Measurements from ENCODE around the gene FCAR.

Gene FCAR

DNA sequence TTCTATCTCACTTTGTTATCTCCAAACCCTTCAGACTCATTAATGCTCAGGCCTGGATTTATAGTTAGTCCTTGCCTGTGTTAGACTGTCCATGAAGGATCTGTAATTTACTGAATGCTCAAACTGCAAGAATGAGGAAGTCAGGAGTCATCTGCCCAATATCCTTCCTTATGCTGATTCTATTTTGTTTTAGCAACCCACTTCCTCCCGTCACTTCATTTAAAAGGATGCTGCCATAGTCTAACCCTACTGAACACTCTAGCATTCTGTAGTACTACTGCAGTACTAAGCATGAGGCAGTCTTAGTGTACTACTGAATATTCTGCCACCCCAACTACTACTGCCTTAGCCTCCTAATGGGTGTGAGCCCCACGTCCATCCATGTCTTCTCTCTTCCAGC is 1.5 kb downstream of the FCAR start:
- Histone ChIP-seq H4K8ac (ENCODE audit: low read depth, low read length) (no peak overlapping the region), H3K14ac (ENCODE audit: low read length) (no peak overlapping the region), H3K27me3 (ENCODE audit: control insufficient read depth in 3 of 3, insufficient read depth in 3 of 3, low read depth in 1 of 3, low read length in 3 of 3) (no peaks in the 10 kb centered on the region), H3K9ac (ENCODE audit: low read depth, low read length, poor library complexity) (no peak overlapping the region), H2BK5ac (ENCODE audit: low read length) (no peak overlapping the region), H3K36me3 (replicated peaks in 1 of 2; ENCODE audit: control insufficient read depth in 2 of 2, insufficient read depth in 2 of 2, low read length in 2 of 2) (no peaks in the 10 kb centered on the region), H2BK12ac (ENCODE audit: low read length) (no peak overlapping the region), H3K4me2 (ENCODE audit: insufficient read depth, low read length, poor library complexity, severe bottlenecking) (no peak overlapping the region), H2AK5ac (ENCODE audit: low read depth, low read length) (no peak overlapping the region), H3K79me1 (ENCODE audit: low read depth, low read length) (no peaks in the 10 kb centered on the region), H3K4me1 (ENCODE audit: control insufficient read depth in 2 of 2, insufficient read depth in 1 of 2, low read depth in 1 of 2, low read length in 2 of 2) (no peaks in the 10 kb centered on the region), H2AFZ (ENCODE audit: low read length) (no peak overlapping the region), H2BK15ac (ENCODE audit: low read length) (no peak overlapping the region), H3K18ac (ENCODE audit: low read length) (no peak overlapping the region), H3K4ac (ENCODE audit: low read length) (no peak overlapping the region), H2BK120ac (ENCODE audit: low read depth, low read length) (no peak overlapping the region), H3K27ac (replicated peaks; ENCODE audit: low read length) (no peak overlapping the region), H3K23ac (ENCODE audit: low read depth, low read length, poor library complexity) (no peak overlapping the region), H3K9me3 (replicated peaks in 1 of 2; ENCODE audit: control insufficient read depth in 2 of 2, insufficient read depth in 1 of 2, low read depth in 1 of 2, low read length in 2 of 2) (no peaks in the 10 kb centered on the region), H4K91ac (ENCODE audit: low read depth, low read length, poor library complexity) (no peak overlapping the region), H3K4me3 (ENCODE audit: low read length in 2 of 2) (no peak overlapping the region)
- DNase-seq (ENCODE audit: low spot score) = no peak
- no CpG with 5 or more reads among the region's 2 CpGs for WGBS, 2 donors (ENCODE audit: extremely low coverage in 2 of 2, insufficient read length in 2 of 2, insufficient replicate concordance in 1 of 2)

DNA sequence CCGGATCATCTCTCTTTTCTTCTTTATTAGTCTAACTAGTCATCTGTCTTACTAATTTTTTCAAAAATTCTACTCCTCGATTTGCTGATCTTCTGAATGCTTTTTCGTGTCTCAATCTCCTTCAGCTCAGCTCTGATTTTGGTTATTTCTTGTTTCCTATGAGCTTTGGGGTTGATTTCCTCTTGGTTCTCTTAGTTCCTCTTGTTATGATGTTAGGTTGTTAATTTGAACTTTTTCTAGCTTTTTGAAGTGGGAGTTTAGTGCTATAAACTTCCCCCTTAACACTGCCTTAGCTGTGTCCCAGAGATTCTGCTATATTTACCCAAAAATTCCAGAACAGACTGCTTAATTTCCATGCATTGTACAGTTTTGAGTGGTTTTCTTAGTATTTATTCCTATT is 3.4 kb downstream of the FCAR start:
- no peak for DNase-seq (ENCODE audit: low spot score)
- H2AK5ac ChIP-seq (ENCODE audit: low read depth, low read length) = no peak overlapping the region
- H4K8ac ChIP-seq (ENCODE audit: low read depth, low read length) = no peak overlapping the region
- H3K23ac ChIP-seq (ENCODE audit: low read depth, low read length, poor library complexity) = no peak overlapping the region
- peaks cover 0 to 7% (median 2%) of the 10 kb centered on the region in 3 experiments for H3K27me3 ChIP-seq (ENCODE audit: control insufficient read depth in 3 of 3, insufficient read depth in 3 of 3, low read depth in 1 of 3, low read length in 3 of 3)
- no peak overlapping the region for H3K4me3 ChIP-seq (ENCODE audit: low read length in 2 of 2)
- H3K27ac ChIP-seq (replicated peaks; ENCODE audit: low read length) = no peak overlapping the region
- H4K91ac ChIP-seq (ENCODE audit: low read depth, low read length, poor library complexity) = no peak overlapping the region
- no CpG with 5 or more reads among the region's 3 CpGs for WGBS, 2 donors (ENCODE audit: extremely low coverage in 2 of 2, insufficient read length in 2 of 2, insufficient replicate concordance in 1 of 2)
- H2AFZ ChIP-seq (ENCODE audit: low read length) = no peak overlapping the region
- no peak overlapping the region for H2BK5ac ChIP-seq (ENCODE audit: low read length)
- no peaks in the 10 kb centered on the region for H3K79me1 ChIP-seq (ENCODE audit: low read depth, low read length)
- H2BK12ac ChIP-seq (ENCODE audit: low read length) = no peak overlapping the region
- no peak overlapping the region for H2BK120ac ChIP-seq (ENCODE audit: low read depth, low read length)
- no peak overlapping the region for H3K14ac ChIP-seq (ENCODE audit: low read length)
- H3K9ac ChIP-seq (ENCODE audit: low read depth, low read length, poor library complexity) = no peak overlapping the region
- no peaks in the 10 kb centered on the region for H3K36me3 ChIP-seq (replicated peaks in 1 of 2; ENCODE audit: control insufficient read depth in 2 of 2, insufficient read depth in 2 of 2, low read length in 2 of 2)
- H3K4me2 ChIP-seq (ENCODE audit: insufficient read depth, low read length, poor library complexity, severe bottlenecking) = no peak overlapping the region
- no peak overlapping the region for H3K18ac ChIP-seq (ENCODE audit: low read length)
- no peak overlapping the region for H3K4ac ChIP-seq (ENCODE audit: low read length)
- H3K4me1 ChIP-seq (ENCODE audit: control insufficient read depth in 2 of 2, insufficient read depth in 1 of 2, low read depth in 1 of 2, low read length in 2 of 2) = no peaks in the 10 kb centered on the region
- H2BK15ac ChIP-seq (ENCODE audit: low read length) = no peak overlapping the region
- H3K9me3 ChIP-seq (replicated peaks in 1 of 2; ENCODE audit: control insufficient read depth in 2 of 2, insufficient read depth in 1 of 2, low read depth in 1 of 2, low read length in 2 of 2) = no peaks in the 10 kb centered on the region

GRCh38 chr19:54881884-54882283 is 7.8 kb downstream of the FCAR start:
- H3K27ac ChIP-seq (replicated peaks; ENCODE audit: low read length) = no peak overlapping the region
- no peak overlapping the region for H4K91ac ChIP-seq (ENCODE audit: low read depth, low read length, poor library complexity)
- H3K4me1 ChIP-seq (ENCODE audit: control insufficient read depth in 2 of 2, insufficient read depth in 1 of 2, low read depth in 1 of 2, low read length in 2 of 2) = no peaks in the 10 kb centered on the region
- H3K4me2 ChIP-seq (ENCODE audit: insufficient read depth, low read length, poor library complexity, severe bottlenecking) = no peak overlapping the region
- no peak overlapping the region for H3K18ac ChIP-seq (ENCODE audit: low read length)
- H3K4me3 ChIP-seq (ENCODE audit: low read length in 2 of 2) = no peak overlapping the region
- no peak overlapping the region for H2BK15ac ChIP-seq (ENCODE audit: low read length)
- no peak overlapping the region for H3K9ac ChIP-seq (ENCODE audit: low read depth, low read length, poor library complexity)
- H3K9me3 ChIP-seq (replicated peaks in 1 of 2; ENCODE audit: control insufficient read depth in 2 of 2, insufficient read depth in 1 of 2, low read depth in 1 of 2, low read length in 2 of 2) = peaks cover 0 to 2% of the 10 kb centered on the region in 2 donors
- no peak for DNase-seq (ENCODE audit: low spot score)
- H2BK12ac ChIP-seq (ENCODE audit: low read length) = no peak overlapping the region
- peaks cover 2% of the 10 kb centered on the region for H3K79me1 ChIP-seq (ENCODE audit: low read depth, low read length)
- H3K4ac ChIP-seq (ENCODE audit: low read length) = no peak overlapping the region
- no CpG with 5 or more reads among the region's 6 CpGs for WGBS, 2 donors (ENCODE audit: extremely low coverage in 2 of 2, insufficient read length in 2 of 2, insufficient replicate concordance in 1 of 2)
- H3K23ac ChIP-seq (ENCODE audit: low read depth, low read length, poor library complexity) = no peak overlapping the region
- H4K8ac ChIP-seq (ENCODE audit: low read depth, low read length) = no peak overlapping the region
- H2BK120ac ChIP-seq (ENCODE audit: low read depth, low read length) = no peak overlapping the region
- H3K36me3 ChIP-seq (replicated peaks in 1 of 2; ENCODE audit: control insufficient read depth in 2 of 2, insufficient read depth in 2 of 2, low read length in 2 of 2) = no peaks in the 10 kb centered on the region
- no peak overlapping the region for H3K14ac ChIP-seq (ENCODE audit: low read length)
- peaks cover 0 to 7% (median 2%) of the 10 kb centered on the region in 3 experiments for H3K27me3 ChIP-seq (ENCODE audit: control insufficient read depth in 3 of 3, insufficient read depth in 3 of 3, low read depth in 1 of 3, low read length in 3 of 3)
- H2BK5ac ChIP-seq (ENCODE audit: low read length) = no peak overlapping the region
- no peak overlapping the region for H2AK5ac ChIP-seq (ENCODE audit: low read depth, low read length)
- H2AFZ ChIP-seq (ENCODE audit: low read length) = no peak overlapping the region

DNA sequence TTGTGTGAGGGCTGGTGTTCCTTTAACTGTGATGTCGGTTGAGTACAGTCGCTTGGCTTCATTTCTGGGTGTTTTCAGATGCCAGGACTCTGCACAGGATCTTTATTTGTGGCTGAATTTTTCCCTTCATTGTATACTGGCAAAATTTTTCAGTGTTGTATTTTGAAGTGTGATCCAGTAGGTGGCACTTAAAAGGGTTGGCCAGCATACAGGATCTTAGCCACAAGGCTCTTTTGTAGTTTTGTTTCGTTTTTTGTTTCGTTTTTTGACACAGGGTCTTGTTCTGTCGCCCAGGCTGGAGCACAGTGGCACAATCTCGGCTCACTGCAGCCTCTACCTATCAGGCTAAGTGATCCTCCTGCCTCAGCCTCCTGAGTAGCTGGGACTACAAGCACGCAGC is 8.7 kb downstream of the FCAR start:
- Histone ChIP-seq H2BK5ac (ENCODE audit: low read length) (no peak overlapping the region), H3K4me2 (ENCODE audit: insufficient read depth, low read length, poor library complexity, severe bottlenecking) (no peak overlapping the region), H2BK120ac (ENCODE audit: low read depth, low read length) (no peak overlapping the region), H3K9ac (ENCODE audit: low read depth, low read length, poor library complexity) (no peak overlapping the region), H4K91ac (ENCODE audit: low read depth, low read length, poor library complexity) (no peak overlapping the region), H2BK15ac (ENCODE audit: low read length) (no peak overlapping the region), H3K27me3 (ENCODE audit: control insufficient read depth in 3 of 3, insufficient read depth in 3 of 3, low read depth in 1 of 3, low read length in 3 of 3) (peaks cover 0 to 7% (median 2%) of the 10 kb centered on the region in 3 experiments), H4K8ac (ENCODE audit: low read depth, low read length) (no peak overlapping the region), H3K4ac (ENCODE audit: low read length) (no peak overlapping the region), H2AK5ac (ENCODE audit: low read depth, low read length) (no peak overlapping the region), H3K79me1 (ENCODE audit: low read depth, low read length) (peaks cover 2% of the 10 kb centered on the region), H3K9me3 (replicated peaks in 1 of 2; ENCODE audit: control insufficient read depth in 2 of 2, insufficient read depth in 1 of 2, low read depth in 1 of 2, low read length in 2 of 2) (peaks cover 0 to 2% of the 10 kb centered on the region in 2 donors), H3K4me1 (ENCODE audit: control insufficient read depth in 2 of 2, insufficient read depth in 1 of 2, low read depth in 1 of 2, low read length in 2 of 2) (no peaks in the 10 kb centered on the region), H3K14ac (ENCODE audit: low read length) (no peak overlapping the region), H3K23ac (ENCODE audit: low read depth, low read length, poor library complexity) (no peak overlapping the region), H3K4me3 (ENCODE audit: low read length in 2 of 2) (no peak overlapping the region), H2BK12ac (ENCODE audit: low read length) (no peak overlapping the region), H2AFZ (ENCODE audit: low read length) (no peak overlapping the region), H3K18ac (ENCODE audit: low read length) (no peak overlapping the region), H3K36me3 (replicated peaks in 1 of 2; ENCODE audit: control insufficient read depth in 2 of 2, insufficient read depth in 2 of 2, low read length in 2 of 2) (no peaks in the 10 kb centered on the region), H3K27ac (replicated peaks; ENCODE audit: low read length) (no peak overlapping the region)
- WGBS, 2 donors (ENCODE audit: extremely low coverage in 2 of 2, insufficient read length in 2 of 2, insufficient replicate concordance in 1 of 2) = no CpG with 5 or more reads among the region's 7 CpGs
- DNase-seq (ENCODE audit: low spot score) = no peak
